Stimulated activated CD4-positive, alpha-beta T cell treated with anti-CD3 and anti-CD28 coated beads, TNF-alpha, amount 100 ng/mL, for 4 hours (primary cell): Measurements from ENCODE around the gene LRRN4.

Experiments used
- DNase-seq, 3 experiments: peaks; one replicate each; pipeline ENCODE4 v3.0.0-alpha.2; 2020; ENCODE audit warnings: low read depth in 3 of 3

Gene LRRN4

DNA sequence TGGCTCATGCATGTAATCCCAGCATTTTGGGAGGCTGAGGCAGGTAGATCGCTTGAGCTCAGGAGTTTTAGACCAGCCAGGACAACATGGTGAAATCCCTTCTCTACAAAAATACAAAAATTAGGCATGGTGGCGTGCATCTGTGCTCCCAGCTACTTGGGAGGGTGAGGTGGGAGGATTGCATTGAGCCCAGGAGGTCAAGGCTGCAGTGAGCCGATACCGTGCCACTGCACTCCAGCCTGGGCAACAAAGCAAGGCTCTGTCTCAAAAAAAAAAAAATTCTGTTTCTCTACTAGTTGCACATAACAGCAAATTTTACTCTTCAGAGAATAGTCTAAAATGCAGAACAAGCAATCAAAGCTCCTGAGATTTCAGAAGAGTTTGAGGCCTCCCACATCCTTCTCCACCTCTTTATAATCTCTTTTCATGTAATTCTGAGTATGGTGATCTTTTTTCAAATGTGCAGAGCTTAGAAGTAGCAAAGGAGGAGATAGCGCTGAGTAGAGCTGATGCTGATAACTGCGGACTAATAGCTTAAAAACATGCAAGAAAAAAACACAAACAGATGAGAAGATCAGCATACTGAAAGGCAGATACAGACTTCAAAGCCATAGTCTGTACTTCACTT lies 23.3 kb downstream of the LRRN4 start:
- DNase-seq: no peak

DNA sequence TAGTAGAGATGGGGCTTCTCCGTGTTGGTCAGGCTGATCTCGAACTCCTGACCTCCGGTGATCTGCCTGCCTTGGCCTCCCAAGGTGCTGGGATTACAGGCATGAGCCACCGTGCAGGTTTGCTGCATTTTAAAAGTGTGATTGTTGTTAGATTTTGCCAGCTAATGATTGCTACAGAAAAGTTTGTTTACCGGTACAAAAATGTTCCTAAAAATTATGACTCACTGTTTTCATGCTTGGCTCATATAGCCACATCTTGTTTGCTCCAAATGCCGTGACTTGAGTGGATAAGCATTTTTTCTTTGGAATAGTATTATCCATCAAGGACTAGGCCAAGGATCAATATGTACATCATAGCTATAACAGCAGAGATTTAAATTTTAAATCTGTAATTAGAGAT lies 24.3 kb downstream of the LRRN4 start:
- DNase-seq: no peak

DNA sequence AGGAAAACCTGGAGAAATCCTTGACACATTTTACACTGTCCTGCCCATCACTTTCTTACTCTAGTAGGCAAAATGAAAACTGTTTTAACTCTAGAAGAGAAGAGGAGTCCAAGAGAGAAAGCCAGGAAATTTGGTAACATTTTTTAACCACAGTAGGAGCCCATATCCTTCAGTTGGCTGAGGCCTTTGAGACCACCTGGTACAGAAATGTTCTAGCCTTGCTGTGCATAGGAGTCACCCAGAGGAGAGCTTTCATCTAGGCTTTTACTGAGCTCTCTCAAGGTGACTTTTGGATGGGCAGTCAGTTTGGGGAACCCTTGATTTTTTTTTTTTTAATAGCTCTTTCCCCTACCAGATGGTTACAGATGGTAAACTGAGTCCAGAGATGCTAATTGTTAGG lies 25.0 kb downstream of the LRRN4 start:
- no peak for DNase-seq

DNA sequence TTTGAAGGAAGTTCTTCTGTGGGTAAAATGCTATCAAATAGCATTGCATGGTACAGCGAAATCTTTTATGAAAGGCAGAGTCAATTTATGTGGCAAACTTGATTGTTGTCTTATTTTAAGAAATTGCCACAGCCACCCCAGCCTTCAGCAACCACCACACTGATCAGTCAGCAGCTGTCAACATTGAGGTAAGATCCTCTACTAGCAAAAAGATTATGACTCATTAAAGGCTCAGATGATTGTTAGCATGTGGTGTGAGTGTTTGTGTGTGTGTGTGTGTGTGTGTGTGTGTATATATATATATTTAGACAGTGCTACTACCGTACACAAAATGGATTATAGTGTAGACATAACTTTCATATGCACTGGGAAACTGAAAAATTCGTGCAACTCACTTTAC lies 27.8 kb downstream of the LRRN4 start:
- no peak for DNase-seq

DNA sequence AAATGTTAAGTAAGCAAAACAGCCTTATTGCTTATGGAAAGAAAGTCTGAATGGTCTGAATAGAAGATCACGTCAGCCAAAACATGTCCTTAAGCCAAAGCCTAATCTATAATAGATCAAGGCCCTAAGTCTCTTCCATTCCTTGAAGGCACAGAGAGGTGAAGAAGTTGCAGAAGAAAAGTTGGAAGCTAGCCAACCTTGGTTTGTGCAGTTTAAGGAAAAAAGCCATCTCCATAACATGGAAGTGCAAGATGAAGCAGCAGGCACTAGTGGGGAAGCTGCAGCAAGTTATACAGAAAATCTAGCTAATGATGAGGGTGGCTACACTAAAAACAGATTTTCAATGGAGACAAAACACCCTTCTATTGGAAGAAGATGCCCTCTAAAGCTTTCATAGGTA lies 29.1 kb downstream of the LRRN4 start:
- no peak for DNase-seq

DNA sequence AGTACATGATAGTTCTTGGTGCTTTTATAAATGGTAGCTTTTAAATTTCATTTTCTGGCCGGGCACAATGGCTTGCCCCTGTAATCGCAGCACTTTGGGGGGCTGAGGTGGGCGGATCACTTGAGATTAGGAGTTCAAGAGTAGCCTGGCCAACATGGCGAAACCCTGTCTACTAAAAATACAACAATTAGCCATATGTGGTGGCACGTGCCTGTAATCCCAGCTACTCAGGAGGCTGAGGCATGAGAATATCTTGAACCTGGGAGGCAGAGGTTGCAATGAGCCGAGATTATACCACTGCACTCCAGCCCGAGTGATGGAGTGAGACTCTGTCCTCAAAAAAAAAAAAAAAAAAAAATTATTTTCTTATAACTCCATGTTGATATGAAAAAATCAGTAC lies 36.0 kb downstream of the LRRN4 start:
- no peak for DNase-seq

DNA sequence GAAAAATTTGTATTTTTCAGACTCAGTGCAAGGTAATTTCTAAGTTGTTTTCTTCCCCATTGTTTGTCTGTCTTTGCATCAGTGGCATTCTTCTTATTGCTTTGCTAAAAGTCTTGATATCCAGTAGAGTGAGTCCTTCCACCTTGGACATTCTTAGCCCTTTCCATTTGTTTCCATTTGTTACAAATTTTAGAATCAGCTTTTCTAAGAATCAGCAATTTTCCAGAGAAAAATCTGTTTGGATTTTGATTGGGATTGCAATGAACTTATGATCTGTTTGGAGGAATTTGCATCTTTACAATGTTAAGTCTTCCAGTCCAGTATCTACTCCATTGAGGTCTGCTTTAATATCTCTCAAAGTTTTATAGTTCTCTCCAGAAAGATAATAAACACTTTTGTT lies 36.4 kb downstream of the LRRN4 start:
- DNase-seq: no peak

DNA sequence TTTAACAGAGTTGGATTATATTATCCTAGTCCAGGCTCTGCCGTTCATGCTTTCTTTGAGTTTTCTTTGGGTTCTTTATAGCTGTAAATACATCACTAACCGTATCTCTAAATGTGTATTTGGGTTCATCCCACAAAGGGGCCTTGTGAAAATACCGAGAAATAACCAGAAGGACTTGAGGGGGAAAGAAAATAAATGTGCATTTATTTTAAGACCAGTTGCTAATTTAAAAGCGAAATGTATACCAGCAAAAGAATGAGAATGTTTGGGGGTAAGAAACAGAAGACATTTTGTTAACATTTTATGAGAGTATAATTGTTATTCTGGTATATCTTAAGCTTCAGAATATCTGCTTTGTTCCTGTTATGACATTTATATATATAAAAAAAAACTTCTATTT lies 38.9 kb downstream of the LRRN4 start:
- DNase-seq: no peak

DNA sequence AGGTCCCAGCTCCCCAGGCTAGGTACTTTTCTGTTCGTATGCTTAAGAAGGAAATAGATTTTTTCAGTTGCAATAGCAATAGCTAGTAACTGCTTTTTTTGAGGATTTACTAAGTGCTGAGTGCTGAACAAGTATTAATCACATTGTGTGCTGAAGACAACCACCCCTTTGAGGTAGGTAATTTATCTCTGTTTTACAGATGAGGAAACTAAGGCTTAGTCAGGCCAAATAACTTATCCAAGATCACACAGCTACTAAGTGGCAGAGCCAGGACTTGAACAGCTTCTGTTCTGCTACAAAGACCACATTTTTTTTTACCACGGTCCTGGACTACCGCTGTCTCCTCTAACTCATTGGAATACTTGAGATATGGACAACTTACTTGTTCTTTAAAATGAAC lies 39.8 kb downstream of the LRRN4 start:
- DNase-seq: no peak

DNA sequence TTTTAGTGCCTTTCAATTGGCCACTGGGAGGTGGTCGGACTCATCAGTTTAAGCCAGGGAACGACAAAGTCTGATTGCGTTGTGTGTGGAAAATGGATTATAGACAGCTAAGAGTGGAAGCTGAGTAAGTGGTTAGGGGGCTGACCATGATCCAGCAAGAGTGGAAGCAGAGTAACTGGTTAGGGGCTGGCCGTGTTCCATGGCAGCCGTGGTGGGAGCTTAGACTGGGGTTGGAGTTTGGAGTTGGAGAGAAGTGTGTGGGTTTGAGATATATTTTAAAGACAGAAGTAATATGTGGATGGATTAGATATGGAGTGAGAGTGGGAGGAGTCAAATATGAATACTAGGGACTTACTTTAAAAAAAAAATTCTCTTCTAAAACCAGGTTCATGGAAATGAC lies 41.7 kb downstream of the LRRN4 start:
- DNase-seq: no peak

DNA sequence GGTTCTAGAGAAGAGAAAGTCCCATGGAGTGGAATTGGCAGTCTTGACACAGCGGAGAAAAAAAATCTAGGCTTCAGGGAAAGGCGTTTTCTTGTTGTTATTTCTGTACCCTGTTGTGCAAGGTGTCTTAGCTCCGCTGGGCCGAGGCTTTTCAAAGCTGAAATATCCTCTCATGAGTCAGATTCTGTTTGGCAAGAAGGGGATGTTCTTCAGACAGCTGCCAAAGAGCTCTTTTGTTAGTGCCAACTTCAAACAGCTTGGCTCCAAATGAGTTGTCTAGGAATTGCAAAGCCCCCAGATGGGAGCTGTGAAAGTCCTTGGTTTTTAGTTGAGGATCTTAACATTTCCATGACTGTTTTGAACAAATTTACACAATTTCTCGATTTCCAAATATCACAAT lies 45.6 kb downstream of the LRRN4 start:
- DNase-seq: no peak

DNA sequence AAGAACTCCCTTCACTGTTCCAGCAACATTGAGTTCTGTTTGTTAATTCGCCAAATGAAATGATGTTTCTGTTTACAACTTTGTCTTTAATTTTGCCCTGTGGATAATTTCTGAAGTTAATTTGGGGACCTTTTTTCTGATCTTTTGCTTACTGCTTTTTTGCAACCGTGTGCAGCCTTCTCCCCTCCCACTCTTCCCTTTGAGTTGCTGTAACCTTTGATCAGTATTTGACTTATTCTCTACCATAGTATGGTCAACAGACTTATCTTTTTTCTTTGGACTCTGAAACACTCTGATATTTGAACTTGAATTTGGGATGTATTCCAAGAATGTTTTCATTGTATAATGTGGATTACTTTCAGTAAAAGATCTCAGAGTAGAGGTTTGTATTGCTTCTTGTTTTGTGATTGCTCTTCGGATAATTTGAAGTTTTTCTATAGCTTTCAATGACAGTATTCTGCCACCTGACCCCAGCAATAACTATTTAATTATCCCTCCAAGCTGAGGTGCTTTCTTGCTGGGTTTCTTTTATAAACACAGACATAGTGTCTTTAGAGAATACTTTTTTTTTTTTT lies 46.2 kb downstream of the LRRN4 start:
- no peak for DNase-seq

DNA sequence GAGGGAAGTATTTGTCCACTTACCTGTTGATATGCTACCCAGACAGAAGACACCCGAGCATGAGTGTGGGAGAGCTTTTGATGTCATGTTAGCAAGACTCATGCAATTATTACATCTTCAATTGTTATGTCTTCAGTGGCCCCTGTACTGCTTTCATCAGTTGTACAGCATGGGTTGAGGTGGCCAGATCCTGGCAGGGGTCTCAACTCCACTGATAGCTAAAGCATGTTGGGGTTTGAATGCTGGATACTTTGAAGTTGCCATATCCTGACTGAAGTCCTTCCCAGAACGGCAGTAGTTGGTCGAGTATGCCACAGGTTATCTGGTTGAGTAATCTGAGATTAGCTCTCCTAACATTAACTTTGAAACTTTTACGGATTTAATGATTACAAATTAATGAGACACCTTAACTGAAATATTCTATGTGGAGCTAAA lies 46.7 kb downstream of the LRRN4 start:
- DNase-seq: no peak

DNA sequence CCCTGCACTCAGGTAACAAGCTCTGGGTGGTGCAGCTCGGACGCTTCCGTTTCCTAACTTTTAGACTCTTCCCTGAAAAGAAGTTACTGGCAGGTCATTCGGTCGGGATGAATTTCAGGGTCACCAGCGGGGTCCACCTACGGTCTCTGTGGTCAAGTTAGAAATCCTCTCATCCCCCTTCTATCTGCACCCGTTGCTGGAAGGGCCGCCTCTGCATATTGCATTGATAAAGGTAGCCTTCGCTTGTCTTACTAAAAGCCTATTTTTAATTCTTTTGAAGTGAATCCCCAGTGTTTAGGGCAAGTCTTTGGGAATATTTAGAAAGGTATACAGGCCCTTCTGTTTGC lies 47.3 kb downstream of the LRRN4 start:
- no peak for DNase-seq

DNA sequence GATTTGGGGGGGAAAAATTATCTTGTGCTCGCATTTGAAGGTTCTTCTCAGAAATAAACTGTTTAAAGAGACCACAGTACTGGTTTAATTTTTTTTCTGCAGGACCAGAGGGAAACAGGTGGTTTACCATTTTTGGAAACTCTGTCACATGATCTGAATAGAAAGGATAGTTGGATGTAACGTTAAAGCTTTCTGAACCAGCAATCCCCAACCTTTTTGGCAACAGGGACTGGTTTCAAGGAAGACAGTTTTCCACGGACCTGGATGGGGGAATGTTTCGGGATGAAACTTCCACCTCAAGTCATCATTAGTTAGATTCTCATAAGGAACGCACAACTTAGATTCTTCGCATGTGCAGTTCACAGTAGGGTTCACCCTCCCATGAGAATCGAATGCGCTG lies 53.0 kb downstream of the LRRN4 start:
- DNase-seq: no peak

DNA sequence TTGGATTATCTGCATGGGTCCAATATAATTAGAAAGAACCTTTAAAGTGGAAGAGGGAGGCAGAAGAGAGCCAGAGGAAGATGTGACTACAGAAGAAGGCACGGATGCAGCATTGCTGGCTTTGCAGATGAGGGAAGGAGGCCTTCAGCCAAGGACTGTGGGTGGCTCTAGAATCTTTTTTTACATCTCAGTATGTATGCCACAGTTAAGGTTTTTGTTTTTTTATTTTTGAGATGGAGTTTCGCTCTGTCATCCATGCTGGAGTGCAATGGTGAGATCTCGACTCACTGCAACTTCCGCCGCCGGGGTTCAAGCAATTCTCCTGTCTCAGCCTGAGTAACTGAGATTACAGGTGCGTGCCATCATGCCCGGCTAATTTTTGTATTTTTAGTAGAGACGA lies 54.1 kb downstream of the LRRN4 start:
- no peak for DNase-seq

DNA sequence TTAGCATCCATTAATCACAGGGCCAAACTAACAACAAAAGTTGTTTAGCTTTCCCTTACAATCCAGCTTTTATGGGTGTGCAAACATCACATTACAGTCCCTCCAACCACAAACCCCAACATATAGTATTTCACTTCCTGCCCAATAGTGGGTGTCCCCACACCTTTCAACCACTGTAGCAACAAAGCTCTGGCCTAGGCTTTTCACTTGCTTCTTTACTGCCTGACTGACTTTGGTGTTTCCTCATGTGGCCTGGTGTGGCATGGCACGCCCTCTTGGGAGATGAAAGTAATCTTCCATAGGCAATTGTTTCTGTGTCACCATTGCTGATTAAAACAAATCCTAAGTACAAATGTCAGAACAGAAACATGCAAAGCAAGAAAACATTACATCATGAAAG lies 57.1 kb downstream of the LRRN4 start:
- DNase-seq: peak in 1 of 3 experiments; percentile 2

DNA sequence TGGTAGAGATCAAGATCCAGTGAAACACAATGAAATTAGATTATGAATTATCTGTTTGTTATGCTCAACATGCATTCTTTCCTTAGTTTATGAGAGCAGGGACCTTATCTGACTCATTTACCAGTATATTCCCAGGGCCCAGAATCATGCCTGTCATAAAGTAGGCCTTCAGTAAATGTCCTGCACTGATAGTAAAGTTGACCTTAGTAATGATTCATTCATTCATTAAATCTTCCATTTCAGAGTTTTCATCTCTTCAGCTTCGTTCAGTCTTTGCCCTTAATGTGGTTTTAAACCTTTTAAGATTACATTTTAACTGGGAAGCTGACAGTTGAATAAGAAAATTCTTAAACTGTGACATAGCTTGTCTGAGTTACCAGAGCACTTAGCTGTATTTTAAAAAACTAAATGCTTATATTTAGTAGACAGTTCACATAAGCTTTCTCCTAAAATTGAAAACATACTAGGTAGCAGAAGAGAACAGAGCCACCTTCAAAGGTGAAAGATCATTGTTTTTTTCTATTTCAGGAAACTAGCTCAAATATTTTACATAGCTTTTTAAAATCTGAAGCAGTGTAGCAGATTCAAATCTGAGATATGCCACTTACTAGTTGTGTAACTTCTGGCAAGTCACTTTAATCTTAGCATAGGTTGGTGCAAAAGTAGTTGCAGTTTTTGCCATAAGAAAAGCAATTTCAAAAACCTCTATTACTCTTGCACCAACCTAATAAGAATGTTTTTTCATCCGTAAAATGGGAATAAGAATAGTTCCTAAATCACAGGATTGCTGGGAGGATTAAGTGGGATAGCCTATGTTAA lies 62.0 kb downstream of the LRRN4 start:
- no peak for DNase-seq

DNA sequence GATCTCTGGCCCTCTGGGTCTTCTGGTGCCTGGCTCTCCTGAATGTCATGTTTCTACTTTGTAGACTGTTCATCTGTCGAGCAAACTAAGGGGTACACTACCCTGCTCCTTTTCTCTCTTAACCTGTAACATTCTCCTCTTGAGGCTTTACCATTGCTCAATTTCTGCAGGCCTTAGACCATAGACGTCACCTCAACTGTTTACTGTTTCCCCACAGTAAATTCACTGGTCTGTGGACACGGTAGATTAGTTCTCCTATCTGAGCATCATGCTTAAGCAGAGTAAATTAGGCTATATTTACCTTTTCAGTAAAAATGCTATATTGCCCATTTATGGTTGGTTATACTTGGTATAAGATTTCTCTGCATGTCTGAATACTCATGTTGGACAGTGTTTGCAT lies 62.9 kb downstream of the LRRN4 start:
- no peak for DNase-seq
